Omental fat pad (tissue), 4 donors: ENCODE results near the gene PSTPIP2. TPM values are rescaled to one million over a fixed set of nuclear protein-coding genes. Genes with fewer than 3 reads are reported as not detected.
"Not testable (repeated sequence)": the region's sequence is repeated elsewhere in the genome, so short reads cannot be mapped to it uniquely, and the experiment has no call there.

Experiments
- ATAC-seq: fragments of 150-250 bp; one replicate; pipeline ENCODE4 v1.9.1; 2016; ENCODE audit warnings: mild to moderate bottlenecking, moderate library complexity; ENCODE audit not compliant: low FRiP score
- DNase-seq: peaks from one replicate; pipeline ENCODE4 v3.0.0-alpha.2; 2019; ENCODE audit warnings: low spot score
- CTCF ChIP-seq, 3 donors: fragments of 450-650 bp; IDR thresholded peaks; one replicate each; pipeline ENCODE4 v1.5.1; 2016 to 2017; ENCODE audit warnings: antibody characterized with exemption in 3 of 3, mild to moderate bottlenecking in 3 of 3, moderate library complexity in 2 of 3
- total RNA-seq, 4 donors: library from RNA; depleted of rRNA; stranded (reverse); fragments of >200 nt; gene quantifications; one replicate each; pipeline ENCODE4 v1.1.0, GENCODE V29; 2016

The PSTPIP2 gene
- total RNA-seq, 4 donors from 2014 or later = 4.4 to 17.0 (median 8.2) TPM

DNA sequence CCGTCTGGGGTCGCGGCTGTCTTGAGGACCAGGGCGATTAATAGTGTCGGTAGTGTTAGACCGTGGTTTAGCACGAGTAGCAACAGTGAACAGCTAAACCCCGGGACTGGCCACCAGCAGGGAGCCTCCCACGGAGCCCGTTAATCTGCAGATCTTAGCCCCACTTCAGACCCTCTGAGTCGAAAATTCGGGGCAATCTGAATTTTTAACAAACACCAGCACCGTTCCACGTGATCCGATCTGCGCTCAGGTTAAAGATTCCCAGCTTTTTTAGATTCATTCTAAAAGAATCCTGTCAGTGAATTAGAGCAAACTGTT lies 26.5 kb upstream of the PSTPIP2 start:
- no peak for TF ChIP-seq CTCF (IDR thresholded peaks at IDR 0.05)
- no peak for DNase-seq
- ATAC-seq = no peak

- peak; percentile 82 for DNase-seq
- peak; percentile 97 for ATAC-seq
- TF ChIP-seq CTCF (IDR thresholded peaks at IDR 0.05) = no peak
These were observed 25.9 kb upstream of the PSTPIP2 start, which contains the start of gene ATP5F1A for GRCh38 chr18:46097801-46098615. ATP5F1A (minus strand) TSS chr18:46098296; CDS start chr18:46098231, 65 bp downstream.

DNA sequence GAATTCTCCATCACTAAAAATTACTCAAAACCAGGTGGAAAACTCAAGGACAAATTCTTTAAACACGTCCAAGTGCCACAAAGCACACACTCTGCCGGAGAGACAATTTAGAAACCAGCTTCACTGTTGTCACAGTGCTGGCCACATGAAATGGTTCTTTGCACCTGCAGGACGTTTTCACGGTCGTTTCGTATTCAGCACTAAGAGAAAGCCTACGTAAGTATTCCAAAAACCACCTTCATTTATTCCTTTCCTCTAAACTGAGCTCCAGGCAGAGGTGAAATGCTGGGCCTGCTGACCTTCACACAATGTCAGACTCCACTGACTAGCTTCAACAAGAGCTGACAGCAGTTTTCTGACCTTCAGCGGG lies 25.4 kb upstream of the PSTPIP2 start:
- no peak for TF ChIP-seq CTCF (IDR thresholded peaks at IDR 0.05)
- peak; percentile 11 for ATAC-seq
- no peak for DNase-seq

GRCh38 chr18:46096651-46097300 lies 24.7 kb upstream of the PSTPIP2 start:
- DNase-seq (no peak), ATAC-seq (no peak)

DNA sequence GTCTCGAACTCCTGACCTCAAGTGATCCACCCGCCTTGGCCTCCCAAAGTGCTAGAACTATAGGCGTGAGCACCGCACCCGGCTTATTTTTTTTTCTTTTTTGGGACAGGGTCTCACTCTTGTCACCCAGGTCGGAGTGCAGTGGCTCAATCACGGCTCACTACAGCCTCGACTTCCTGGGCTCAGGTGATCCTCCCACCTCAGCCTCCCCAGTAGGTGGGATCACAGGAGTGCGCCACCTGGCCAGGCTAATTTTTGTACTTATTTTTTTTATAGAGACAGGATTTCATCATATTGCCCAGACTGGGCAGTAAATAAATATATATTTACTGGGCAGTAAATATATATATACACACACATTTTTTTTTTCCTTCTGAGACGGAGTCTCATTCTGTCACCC lies 23.5 kb upstream of the PSTPIP2 start:
- no peak for ATAC-seq
- no peak for DNase-seq
- TF ChIP-seq CTCF (IDR thresholded peaks at IDR 0.05) = no peak

More at GRCh38 chr18:46096651-46097300, 24.7 kb upstream of the PSTPIP2 start:
- TF ChIP-seq CTCF (IDR thresholded peaks at IDR 0.05) = no peak

DNA sequence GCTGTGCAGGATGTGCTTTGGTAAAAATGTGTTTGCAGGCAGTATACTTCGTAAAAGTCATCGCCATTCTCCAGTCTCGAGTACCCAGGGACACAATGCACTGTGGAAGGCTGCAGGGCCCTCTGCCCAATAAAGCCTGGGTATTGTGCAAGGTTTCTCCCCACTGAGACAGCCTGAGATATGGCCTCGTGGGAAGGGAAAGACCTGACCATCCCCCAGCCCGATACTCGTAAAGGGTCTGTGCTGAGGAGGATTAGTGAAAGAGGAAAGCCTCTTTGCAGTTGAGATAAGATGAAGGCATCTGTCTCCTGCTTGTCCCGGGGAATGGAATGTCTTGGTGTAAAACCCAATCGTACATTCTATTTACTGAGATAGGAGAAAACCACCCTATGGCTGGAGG lies 16.4 kb upstream of the PSTPIP2 start:
- not testable (repeated sequence) for ATAC-seq, DNase-seq

DNA sequence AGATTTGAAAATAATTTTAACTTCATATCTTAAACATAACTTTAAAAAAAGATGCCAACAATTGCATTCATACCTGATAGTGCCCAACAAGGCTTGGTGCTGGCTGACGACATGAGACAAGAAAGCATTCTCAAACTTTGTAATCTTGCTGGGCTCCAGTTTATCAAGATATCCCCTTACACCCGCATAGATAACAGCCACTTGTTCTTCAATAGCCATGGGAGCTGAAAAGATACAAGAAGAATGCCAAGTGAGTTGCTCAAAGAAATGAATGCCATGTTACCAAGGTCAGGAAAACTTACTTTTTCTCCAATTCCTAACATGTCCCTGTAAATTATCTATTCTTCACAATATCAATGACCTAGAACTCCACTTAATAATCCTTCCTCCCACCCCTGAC lies 12.4 kb upstream of the PSTPIP2 start:
- no peak for DNase-seq
- no peak for ATAC-seq
- no peak for TF ChIP-seq CTCF (IDR thresholded peaks at IDR 0.05)
